GM19328 (cell line): ENCODE measurements around the gene DDAH1.
A peak's percentile ranks its signal among the peaks of the same experiment; 100 is the strongest.
"Not testable (repeated sequence)": the region's sequence is repeated elsewhere in the genome, so short reads cannot be mapped to it uniquely, and the experiment has no call there.

ENCODE experiments used
- ATAC-seq: cut with Tn5 transposase; IDR thresholded peaks from one replicate; pipeline ENCODE4 v1.9.1; 2021; ENCODE audit warnings: mild to moderate bottlenecking, moderate library complexity; ENCODE audit not compliant: unreplicated experiment

The DDAH1 gene

DNA sequence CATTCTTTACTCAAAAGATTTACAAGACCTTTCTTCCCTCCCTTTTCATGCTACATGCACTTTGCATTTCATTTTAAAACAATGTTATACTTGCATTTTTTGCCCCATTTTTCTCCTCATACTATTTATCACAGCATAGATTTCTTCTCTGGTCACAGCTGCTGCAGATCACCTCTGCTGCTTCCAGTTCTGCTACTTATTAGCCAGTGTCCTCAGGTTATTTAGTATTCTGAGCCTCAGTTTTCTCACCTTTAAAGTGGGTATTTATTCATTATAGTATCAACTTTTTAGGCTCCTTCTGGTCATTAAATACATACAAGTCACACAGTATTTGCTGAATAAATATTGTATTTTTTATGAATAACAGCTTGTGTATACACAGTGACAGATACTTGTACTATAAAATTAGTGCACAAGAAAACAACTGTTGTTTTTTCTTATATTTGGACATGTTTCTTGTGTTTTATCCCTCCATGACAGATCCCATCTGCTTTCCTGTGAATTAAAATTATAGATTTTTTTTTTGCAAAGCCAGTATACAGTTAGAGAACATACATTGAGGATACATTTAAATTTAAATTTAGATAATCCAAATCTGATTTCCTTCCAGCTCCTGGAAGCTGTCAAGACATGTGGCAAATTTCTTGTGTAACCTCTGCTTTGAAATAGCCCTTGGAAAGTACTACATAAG, 103.2 kb downstream of the DDAH1 start:
- ATAC-seq: no peak

DNA sequence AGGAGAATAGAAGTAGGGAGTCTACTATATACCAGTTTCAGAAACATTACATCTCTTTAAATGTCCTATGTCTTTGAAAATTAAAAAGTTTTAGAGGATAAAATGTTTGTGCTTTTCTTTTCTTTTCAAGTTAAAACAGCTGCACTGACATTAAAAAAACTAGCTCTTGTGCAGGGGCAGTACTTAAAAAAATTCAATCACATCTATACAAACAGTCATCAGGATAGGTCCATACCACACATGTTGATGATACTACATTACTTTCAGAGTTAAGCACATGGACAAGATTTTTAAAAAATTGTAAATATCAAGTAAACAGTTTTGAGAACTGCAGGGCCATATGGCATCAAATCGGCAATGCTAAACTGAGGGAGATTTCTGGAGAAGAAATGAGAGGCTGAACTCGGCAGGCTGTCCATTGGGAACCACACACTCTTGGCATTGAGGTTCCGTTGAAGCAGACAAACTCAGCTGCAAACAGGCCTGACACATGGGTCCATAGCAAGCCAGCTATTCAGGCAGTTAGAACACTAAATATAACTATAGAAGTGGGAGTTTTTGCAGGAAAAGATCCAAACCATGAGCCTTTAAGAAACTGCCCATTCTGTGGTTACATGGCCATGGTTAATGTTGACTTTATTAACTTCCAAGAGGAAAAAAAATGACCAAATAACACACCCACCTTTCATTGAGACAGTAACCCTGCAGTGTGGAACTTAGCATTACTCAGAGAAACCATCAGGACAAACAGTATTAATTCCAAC, 104.0 kb downstream of the DDAH1 start:
- no peak for ATAC-seq

GRCh38 chr1:85359874-85360721, 104.9 kb downstream of the DDAH1 start:
- no peak for ATAC-seq

GRCh38 chr1:85358702-85359438, 106.1 kb downstream of the DDAH1 start:
- no peak for ATAC-seq

GRCh38 chr1:85357817-85358216, 107.1 kb downstream of the DDAH1 start:
- no peak for ATAC-seq

- no peak for ATAC-seq
Measured at GRCh38 chr1:85356130-85356529, 108.8 kb downstream of the DDAH1 start.

DNA sequence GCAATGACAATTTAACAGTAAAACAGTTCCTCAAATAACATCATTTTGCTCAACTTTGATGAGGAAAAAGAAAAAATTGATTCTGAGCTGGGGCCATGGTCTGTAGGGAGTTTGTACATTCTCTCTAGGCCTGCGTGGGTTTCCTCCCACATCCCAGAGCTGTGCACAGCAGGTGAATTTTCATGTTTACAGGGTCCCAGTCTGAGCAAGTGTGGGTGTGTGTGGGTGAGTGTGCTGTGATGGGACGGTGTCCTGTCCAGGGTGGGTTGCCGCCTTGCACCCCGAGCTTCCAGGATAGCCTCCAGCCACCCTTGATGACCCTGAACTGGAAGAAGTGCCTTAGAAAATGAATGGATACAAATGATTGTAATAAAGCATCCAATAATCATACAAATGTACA, 112.9 kb downstream of the DDAH1 start:
- no peak for ATAC-seq

DNA sequence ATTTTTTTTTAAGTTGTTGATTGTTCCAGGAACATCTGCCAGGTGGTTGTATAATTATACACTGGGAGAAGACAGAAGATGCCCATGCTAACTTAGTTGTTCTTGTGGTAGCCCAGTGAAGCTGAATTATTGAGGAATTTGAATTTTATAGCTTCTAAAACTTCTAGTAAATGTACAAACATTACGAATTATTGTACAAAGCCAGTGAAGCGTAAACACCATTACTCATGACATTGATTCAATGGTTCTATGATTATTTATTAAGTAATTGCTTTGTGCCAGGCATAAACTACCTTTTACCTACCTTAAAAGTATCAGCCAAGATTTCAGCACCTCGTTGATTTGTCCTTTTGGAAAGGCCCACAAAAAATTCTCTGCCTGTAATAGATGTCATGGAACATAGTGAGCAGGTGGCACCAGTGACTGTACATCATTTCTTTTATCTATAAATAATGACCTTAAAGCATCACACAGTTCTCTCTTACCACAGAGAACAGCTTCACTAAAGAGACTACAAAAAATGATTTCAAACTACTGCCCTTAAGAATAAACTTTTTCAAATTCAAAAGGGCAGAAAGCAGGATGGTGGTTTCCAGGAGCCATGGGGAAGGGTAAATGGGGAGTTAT, 113.6 kb downstream of the DDAH1 start:
- ATAC-seq: no peak

- no peak for ATAC-seq
Measured at GRCh38 chr1:85349224-85349623, 115.7 kb downstream of the DDAH1 start.

GRCh38 chr1:85347908-85348307, 117.1 kb downstream of the DDAH1 start:
- ATAC-seq: no peak

GRCh38 chr1:85347275-85347674, 117.7 kb downstream of the DDAH1 start:
- ATAC-seq: not testable (repeated sequence)

DNA sequence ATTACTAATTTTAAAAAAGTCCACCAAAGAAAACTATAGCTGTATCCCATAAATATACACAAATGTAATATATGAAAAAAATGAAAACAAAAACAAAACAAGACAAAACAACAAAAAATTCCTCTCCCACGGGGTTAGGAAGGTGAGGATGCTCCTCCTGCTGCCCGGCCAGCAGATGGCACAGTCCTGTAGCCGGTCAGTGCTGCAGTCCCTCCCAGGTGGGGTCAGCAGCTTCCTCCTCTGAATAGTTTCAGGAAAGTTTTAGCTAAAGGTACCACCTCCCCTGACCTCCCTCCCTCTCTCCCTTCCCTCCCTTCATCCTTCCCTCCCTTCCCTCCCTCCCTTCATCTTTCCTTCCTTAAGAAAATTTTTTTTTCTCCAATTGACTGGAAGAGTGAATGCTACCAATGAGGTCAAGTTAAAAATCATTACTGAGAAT, 120.7 kb downstream of the DDAH1 start:
- no peak for ATAC-seq

- no peak for ATAC-seq
Measured at GRCh38 chr1:85343612-85344255, 121.2 kb downstream of the DDAH1 start.

- ATAC-seq: no peak
Measured at GRCh38 chr1:85343213-85343611, 121.7 kb downstream of the DDAH1 start.

- no peak for ATAC-seq
Measured at GRCh38 chr1:85342207-85342606, 122.8 kb downstream of the DDAH1 start.

DNA sequence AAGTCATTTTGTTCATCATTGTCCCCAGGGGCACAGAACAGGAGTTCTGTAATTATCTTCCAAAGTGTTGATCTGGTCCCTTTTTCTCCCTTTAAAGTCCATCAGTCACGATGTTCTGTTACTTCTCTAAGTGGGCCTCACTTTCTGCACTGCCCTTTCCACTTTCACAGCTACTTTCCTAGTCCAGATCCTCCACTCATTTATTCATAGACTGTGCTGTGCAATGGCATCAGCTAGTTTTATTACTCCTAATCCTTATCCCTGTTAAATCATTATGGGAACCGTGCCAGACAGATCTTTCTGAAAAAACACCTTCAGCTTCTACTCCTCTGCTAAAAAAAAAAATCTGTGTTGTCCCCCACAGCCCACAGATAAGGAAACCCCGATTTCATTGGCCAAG, 124.5 kb downstream of the DDAH1 start:
- ATAC-seq: no peak

- ATAC-seq: no peak
Measured at GRCh38 chr1:85339656-85340399, 125.1 kb downstream of the DDAH1 start.

GRCh38 chr1:85339089-85339488, 125.9 kb downstream of the DDAH1 start:
- ATAC-seq: no peak

DNA sequence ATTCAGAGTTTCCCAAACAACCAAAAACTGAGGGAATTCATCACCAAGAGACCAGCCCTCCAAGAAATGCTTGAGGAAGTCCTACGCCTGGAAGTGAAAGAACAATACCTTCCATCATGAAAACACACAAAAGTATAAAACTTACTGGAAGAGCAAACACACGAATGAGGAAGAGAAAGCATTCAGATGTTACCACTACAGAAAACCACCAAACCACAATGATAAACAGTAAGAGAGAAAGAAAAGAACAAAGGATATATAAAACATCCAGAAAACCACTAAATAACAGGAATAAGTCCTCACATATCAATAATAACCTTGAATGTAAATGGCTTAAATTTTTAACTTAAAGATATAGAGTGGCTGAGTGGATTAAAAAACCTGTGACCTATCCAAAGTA, 130.0 kb downstream of the DDAH1 start:
- ATAC-seq: peak; percentile 57
